Endometrial microvascular endothelial cells (primary cell): ENCODE measurements around the gene PCDHB13. TPM values are rescaled to one million over a fixed set of nuclear protein-coding genes. Genes with fewer than 3 reads are reported as not detected.
"Not testable (repeated sequence)": the region's sequence is repeated elsewhere in the genome, so short reads cannot be mapped to it uniquely, and the experiment has no call there.

Experiments
- in situ Hi-C: cut with HindIII; loops from 2 replicates; pipeline ENCODE4 v1.10.0; 2017; ENCODE audit warnings: low sequenced_read_pairs, low pct_unique_long_range_greater_than_20kb; ENCODE audit errors: inconsistent ontology term
- total RNA-seq: library from RNA; depleted of rRNA; stranded (reverse); fragments of >200 nt; gene quantifications from one replicate; pipeline ENCODE4 v1.2.3, GENCODE V29; 2015; ENCODE audit errors: inconsistent ontology term

The PCDHB13 gene
- total RNA-seq, 1 donor from 2014 or later, result 0.65 TPM

GRCh38 chr5:141199359-141200235, 14.1 kb upstream of the PCDHB13 start, which contains the start of gene PCDHB11:
Gene PCDHB11, plus strand, starts transcription at chr5:141199627. Its CDS starts 148 bp downstream, at chr5:141199775.
- in situ Hi-C loops, result no loop called here

GRCh38 chr5:141201126-141201525, 12.6 kb upstream of the PCDHB13 start:
- in situ Hi-C loops, result not testable (repeated sequence)

- in situ Hi-C loops, result not testable (repeated sequence)
These were observed 12.1 kb upstream of the PCDHB13 start for GRCh38 chr5:141201646-141202045.

- in situ Hi-C loops, result no loop called here
These were observed 5.2 kb upstream of the PCDHB13 start, which contains the start of gene PCDHB12 for GRCh38 chr5:141208478-141208877. Gene PCDHB12, plus strand, starts transcription at chr5:141208719. Its CDS starts 189 bp downstream, at chr5:141208908.

- in situ Hi-C loops, result not testable (repeated sequence)
These were observed 3.4 kb upstream of the PCDHB13 start for GRCh38 chr5:141210281-141210680.

GRCh38 chr5:141210849-141211248, 2.9 kb upstream of the PCDHB13 start:
- in situ Hi-C loops, result not testable (repeated sequence)

- in situ Hi-C loops, result not testable (repeated sequence)
These were observed 864 bp downstream of the PCDHB13 start for GRCh38 chr5:141214583-141214982.

GRCh38 chr5:141215504-141215903, 1.8 kb downstream of the PCDHB13 start:
- in situ Hi-C loops, result not testable (repeated sequence)

GRCh38 chr5:141216035-141216434, 2.3 kb downstream of the PCDHB13 start:
- in situ Hi-C loops, result not testable (repeated sequence)

GRCh38 chr5:141223112-141223783, 9.5 kb downstream of the PCDHB13 start, which contains the start of gene PCDHB14:
Gene PCDHB14, plus strand, starts transcription at chr5:141223343. Its CDS starts 163 bp downstream, at chr5:141223506.
- in situ Hi-C loops, result no loop called here

- in situ Hi-C loops, result not testable (repeated sequence)
These were observed 11.1 kb downstream of the PCDHB13 start for GRCh38 chr5:141224844-141225243.

- in situ Hi-C loops, result not testable (repeated sequence)
These were observed 11.7 kb downstream of the PCDHB13 start for GRCh38 chr5:141225421-141225820.

GRCh38 chr5:141234109-141234667, 20.5 kb downstream of the PCDHB13 start:
- in situ Hi-C loops, result no loop called here

GRCh38 chr5:141235922-141236321, 22.2 kb downstream of the PCDHB13 start:
- in situ Hi-C loops, result not testable (repeated sequence)

GRCh38 chr5:141236516-141237313, 23.0 kb downstream of the PCDHB13 start:
- in situ Hi-C loops, result no loop called here

- in situ Hi-C loops, result no loop called here
These were observed 27.8 kb downstream of the PCDHB13 start for GRCh38 chr5:141241496-141241895.

- in situ Hi-C loops, result no loop called here
These were observed 31.6 kb downstream of the PCDHB13 start, which contains the start of gene PCDHB15 for GRCh38 chr5:141245250-141245717. Gene PCDHB15, plus strand, starts transcription at chr5:141245395. Its CDS starts 184 bp downstream, at chr5:141245579.

GRCh38 chr5:141246971-141247370, 33.3 kb downstream of the PCDHB13 start:
- in situ Hi-C loops, result not testable (repeated sequence)
